Measurements from ENCODE around the gene ST8SIA2. TPM values are rescaled to one million over a fixed set of nuclear protein-coding genes. Genes with fewer than 3 reads are reported as not detected.

Gene ST8SIA2
- total RNA-seq, 2 experiments from 2014 or later = not detected

- Mint-ChIP-seq H3K4me3 (no peak overlapping the region), H3K27me3 (peaks cover 12% of the 10 kb centered on the region), H3K27ac (no peak overlapping the region), H3K9me3 (ENCODE audit: low read depth) (no peaks in the 10 kb centered on the region), H3K36me3 (ENCODE audit: low read depth) (no peaks in the 10 kb centered on the region), H3K4me1 (no peaks in the 10 kb centered on the region)
- POLR2A ChIA-PET = no interaction called here
- CTCF ChIA-PET = no interaction called here
- DNase-seq (no peak), ATAC-seq (no peak)
- intact Hi-C loops (cut with DNase I, micrococcal nuclease) = no loop called here
These were observed 22.9 kb downstream of the ST8SIA2 start for GRCh38 chr15:92416557-92416956.

GRCh38 chr15:92417716-92418115, 24.0 kb downstream of the ST8SIA2 start:
- H3K27ac Mint-ChIP-seq = no peak overlapping the region
- H3K27me3 Mint-ChIP-seq = peaks cover 10% of the 10 kb centered on the region
- H3K9me3 Mint-ChIP-seq (ENCODE audit: low read depth) = no peaks in the 10 kb centered on the region
- ChIA-PET POLR2A (no interaction called here), CTCF (interaction anchor here (0.9 kb wide), 1 partner anchor 29 kb away, joined by 3 read pairs; no protein-coding TSS in a partner anchor)
- ATAC-seq = no peak
- DNase-seq = no peak
- intact Hi-C loops (cut with DNase I, micrococcal nuclease) = no loop called here
- H3K4me1 Mint-ChIP-seq = no peaks in the 10 kb centered on the region
- no peak overlapping the region for H3K4me3 Mint-ChIP-seq
- H3K36me3 Mint-ChIP-seq (ENCODE audit: low read depth) = no peaks in the 10 kb centered on the region

GRCh38 chr15:92418864-92419263, 25.2 kb downstream of the ST8SIA2 start:
- ATAC-seq (no peak), DNase-seq (no peak)
- CTCF ChIA-PET = no interaction called here
- POLR2A ChIA-PET = no interaction called here
- Mint-ChIP-seq H3K27me3 (peaks cover 11% of the 10 kb centered on the region), H3K36me3 (ENCODE audit: low read depth) (no peaks in the 10 kb centered on the region), H3K9me3 (ENCODE audit: low read depth) (no peaks in the 10 kb centered on the region), H3K4me3 (no peak overlapping the region), H3K27ac (no peak overlapping the region), H3K4me1 (no peaks in the 10 kb centered on the region)
- intact Hi-C loops (cut with DNase I, micrococcal nuclease) = no loop called here

GRCh38 chr15:92421976-92422375, 28.3 kb downstream of the ST8SIA2 start:
- intact Hi-C loops (cut with DNase I, micrococcal nuclease) = no loop called here
- Mint-ChIP-seq H3K36me3 (ENCODE audit: low read depth) (no peaks in the 10 kb centered on the region), H3K27ac (no peak overlapping the region), H3K27me3 (peaks cover 18% of the 10 kb centered on the region), H3K4me3 (no peak overlapping the region), H3K9me3 (ENCODE audit: low read depth) (no peaks in the 10 kb centered on the region), H3K4me1 (no peaks in the 10 kb centered on the region)
- DNase-seq = no peak
- no peak for ATAC-seq
- ChIA-PET CTCF (interaction anchor here (1.0 kb wide), 1 partner anchor 100 kb away, joined by 3 read pairs; no protein-coding TSS in a partner anchor), POLR2A (no interaction called here)

GRCh38 chr15:92425578-92426225, 32.0 kb downstream of the ST8SIA2 start:
- H3K4me1 Mint-ChIP-seq = no peaks in the 10 kb centered on the region
- intact Hi-C loops (cut with DNase I, micrococcal nuclease) = no loop called here
- DNase-seq = no peak
- ChIA-PET POLR2A (no interaction called here), CTCF (no interaction called here)
- H3K36me3 Mint-ChIP-seq (ENCODE audit: low read depth) = no peaks in the 10 kb centered on the region
- H3K27me3 Mint-ChIP-seq = peaks cover 14% of the 10 kb centered on the region
- no peaks in the 10 kb centered on the region for H3K9me3 Mint-ChIP-seq (ENCODE audit: low read depth)
- no peak overlapping the region for H3K27ac Mint-ChIP-seq
- ATAC-seq = no peak
- no peak overlapping the region for H3K4me3 Mint-ChIP-seq

GRCh38 chr15:92429378-92430068, 35.8 kb downstream of the ST8SIA2 start:
- ChIA-PET CTCF (interaction anchor here (0.7 kb wide), 1 partner anchor 659 kb away, joined by 3 read pairs; no protein-coding TSS in a partner anchor), POLR2A (no interaction called here)
- H3K27ac Mint-ChIP-seq = no peak overlapping the region
- ATAC-seq (no peak), DNase-seq (no peak)
- no peak overlapping the region for H3K4me3 Mint-ChIP-seq
- H3K27me3 Mint-ChIP-seq = peaks cover 17% of the 10 kb centered on the region
- no peaks in the 10 kb centered on the region for H3K4me1 Mint-ChIP-seq
- H3K9me3 Mint-ChIP-seq (ENCODE audit: low read depth) = no peaks in the 10 kb centered on the region
- intact Hi-C loops (cut with DNase I, micrococcal nuclease) = no loop called here
- no peaks in the 10 kb centered on the region for H3K36me3 Mint-ChIP-seq (ENCODE audit: low read depth)

- H3K4me3 Mint-ChIP-seq = no peak overlapping the region
- no peak for DNase-seq
- CTCF ChIA-PET = interaction anchor here (0.7 kb wide), 1 partner anchor 658 kb away, joined by 3 read pairs; no protein-coding TSS in a partner anchor
- H3K36me3 Mint-ChIP-seq (ENCODE audit: low read depth) = no peaks in the 10 kb centered on the region
- H3K27me3 Mint-ChIP-seq = peaks cover 19% of the 10 kb centered on the region
- no peaks in the 10 kb centered on the region for H3K9me3 Mint-ChIP-seq (ENCODE audit: low read depth)
- H3K27ac Mint-ChIP-seq = no peak overlapping the region
- intact Hi-C loops (cut with DNase I, micrococcal nuclease) = no loop called here
- ATAC-seq = no peak
- POLR2A ChIA-PET = no interaction called here
- H3K4me1 Mint-ChIP-seq = no peaks in the 10 kb centered on the region
These were observed 36.4 kb downstream of the ST8SIA2 start for GRCh38 chr15:92430069-92430440.

GRCh38 chr15:92435145-92435544, 41.5 kb downstream of the ST8SIA2 start:
- DNase-seq (no peak), ATAC-seq (no peak)
- intact Hi-C loops (cut with DNase I, micrococcal nuclease) = no loop called here
- Mint-ChIP-seq H3K27me3 (peaks cover 7% of the 10 kb centered on the region), H3K27ac (no peak overlapping the region), H3K9me3 (ENCODE audit: low read depth) (no peaks in the 10 kb centered on the region), H3K4me1 (no peaks in the 10 kb centered on the region), H3K4me3 (no peak overlapping the region), H3K36me3 (ENCODE audit: low read depth) (no peaks in the 10 kb centered on the region)
- ChIA-PET CTCF (no interaction called here), POLR2A (no interaction called here)

DNA sequence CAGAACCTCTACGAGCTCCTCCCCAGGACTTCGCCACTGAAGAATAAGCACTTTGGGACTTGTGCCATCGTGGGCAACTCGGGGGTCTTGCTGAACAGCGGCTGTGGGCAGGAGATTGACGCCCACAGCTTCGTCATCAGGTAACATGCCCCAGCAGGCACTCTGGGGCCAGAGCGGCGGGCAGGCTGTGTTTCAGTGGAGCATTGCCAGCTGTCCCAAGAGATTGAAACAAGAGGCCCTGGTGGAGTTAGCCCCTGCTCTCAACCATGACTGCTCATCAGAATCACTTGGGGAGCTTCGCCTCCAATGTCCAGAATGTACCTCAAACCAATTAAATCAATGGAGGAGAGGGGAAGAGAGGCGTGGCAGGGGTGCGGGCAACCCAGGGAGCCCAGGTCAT, 44.8 kb downstream of the ST8SIA2 start:
- DNase-seq (no peak), ATAC-seq (no peak)
- Mint-ChIP-seq H3K36me3 (ENCODE audit: low read depth) (no peaks in the 10 kb centered on the region), H3K4me3 (no peak overlapping the region), H3K27me3 (peaks cover 5% of the 10 kb centered on the region), H3K9me3 (ENCODE audit: low read depth) (no peaks in the 10 kb centered on the region), H3K4me1 (no peaks in the 10 kb centered on the region), H3K27ac (no peak overlapping the region)
- intact Hi-C loops (cut with DNase I, micrococcal nuclease) = no loop called here
- ChIA-PET CTCF (no interaction called here), POLR2A (no interaction called here)

DNA sequence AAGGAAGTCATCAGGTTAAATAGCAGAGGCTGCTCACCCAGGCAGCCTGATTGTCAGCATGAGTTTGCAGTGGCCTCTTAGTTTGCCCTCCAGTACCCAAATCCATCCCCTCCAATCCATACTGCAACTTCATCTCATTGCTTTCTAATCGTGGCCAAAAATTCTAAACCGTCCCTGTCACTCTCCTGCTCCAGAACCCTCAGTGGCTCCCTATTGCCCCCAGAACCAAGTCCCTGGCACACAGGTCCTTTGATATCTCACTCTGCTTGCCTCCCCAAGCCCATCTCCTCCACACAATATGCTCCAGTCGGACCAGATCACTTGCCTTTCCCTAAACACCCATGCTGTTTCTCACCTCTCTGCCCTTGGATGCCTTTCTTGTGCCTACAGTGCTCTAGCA, 49.7 kb downstream of the ST8SIA2 start:
- ChIA-PET POLR2A (no interaction called here), CTCF (no interaction called here)
- H3K36me3 Mint-ChIP-seq (ENCODE audit: low read depth) = no peaks in the 10 kb centered on the region
- H3K27ac Mint-ChIP-seq = no peak overlapping the region
- no peaks in the 10 kb centered on the region for H3K4me1 Mint-ChIP-seq
- H3K4me3 Mint-ChIP-seq = no peak overlapping the region
- no peaks in the 10 kb centered on the region for H3K27me3 Mint-ChIP-seq
- intact Hi-C loops (cut with DNase I, micrococcal nuclease) = no loop called here
- no peak for DNase-seq
- no peaks in the 10 kb centered on the region for H3K9me3 Mint-ChIP-seq (ENCODE audit: low read depth)
- no peak for ATAC-seq

DNA sequence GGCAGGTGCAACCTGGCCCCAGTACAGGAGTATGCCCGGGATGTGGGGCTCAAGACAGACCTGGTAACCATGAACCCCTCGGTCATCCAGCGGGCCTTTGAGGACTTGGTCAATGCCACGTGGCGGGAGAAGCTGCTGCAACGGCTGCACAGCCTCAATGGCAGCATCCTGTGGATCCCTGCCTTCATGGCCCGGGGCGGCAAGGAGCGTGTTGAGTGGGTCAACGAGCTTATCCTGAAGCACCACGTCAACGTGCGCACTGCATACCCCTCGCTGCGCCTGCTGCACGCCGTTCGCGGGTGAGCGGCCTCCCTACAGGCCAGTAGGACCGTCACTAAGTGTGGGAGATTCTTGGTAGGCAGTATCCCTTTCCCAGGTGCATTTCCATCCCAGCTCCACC, 51.0 kb downstream of the ST8SIA2 start:
- no peak for DNase-seq

DNA sequence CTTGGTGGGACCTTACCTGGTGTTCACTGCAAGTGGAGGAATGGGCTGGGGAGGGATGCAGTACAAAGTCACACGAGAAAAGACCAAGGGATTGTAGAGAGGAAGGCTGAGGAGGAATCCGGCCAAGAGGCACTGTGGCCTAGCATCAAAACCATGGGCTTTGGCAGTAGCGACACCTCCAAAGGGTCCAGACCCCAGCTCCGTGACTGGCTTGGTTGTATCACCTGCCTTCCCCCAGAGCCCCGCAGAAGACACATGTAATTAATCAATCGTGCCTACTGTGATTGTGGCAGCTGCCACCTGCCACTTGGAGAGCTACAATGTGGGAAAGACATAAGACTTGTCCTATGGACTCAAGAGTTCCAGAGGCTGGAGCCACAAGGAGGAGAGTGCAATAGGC, 54.7 kb downstream of the ST8SIA2 start:
- no peak overlapping the region for H3K4me3 Mint-ChIP-seq
- H3K27me3 Mint-ChIP-seq = peaks cover 2% of the 10 kb centered on the region
- no peak for ATAC-seq
- no peaks in the 10 kb centered on the region for H3K36me3 Mint-ChIP-seq (ENCODE audit: low read depth)
- ChIA-PET CTCF (interaction anchor here (0.6 kb wide), 1 partner anchor 367 kb away, joined by 4 read pairs; no protein-coding TSS in a partner anchor), POLR2A (no interaction called here)
- intact Hi-C loops (cut with DNase I, micrococcal nuclease) = no loop called here
- no peaks in the 10 kb centered on the region for H3K4me1 Mint-ChIP-seq
- no peaks in the 10 kb centered on the region for H3K9me3 Mint-ChIP-seq (ENCODE audit: low read depth)
- DNase-seq = no peak
- no peak overlapping the region for H3K27ac Mint-ChIP-seq

More for the DNA sequence above, 51.0 kb downstream of the ST8SIA2 start:
- H3K27ac Mint-ChIP-seq = no peak overlapping the region
- no peaks in the 10 kb centered on the region for H3K27me3 Mint-ChIP-seq
- H3K4me1 Mint-ChIP-seq = no peaks in the 10 kb centered on the region
- ChIA-PET CTCF (no interaction called here), POLR2A (no interaction called here)
- no peak overlapping the region for H3K4me3 Mint-ChIP-seq
- intact Hi-C loops (cut with DNase I, micrococcal nuclease) = no loop called here
- no peaks in the 10 kb centered on the region for H3K9me3 Mint-ChIP-seq (ENCODE audit: low read depth)
- no peak for ATAC-seq
- H3K36me3 Mint-ChIP-seq (ENCODE audit: low read depth) = no peaks in the 10 kb centered on the region
